BJ (cell line): ENCODE results near the gene FBXO34. TPM values are rescaled to one million over a fixed set of nuclear protein-coding genes. Genes with fewer than 3 reads are reported as not detected.

ENCODE experiments used
- CTCF ChIA-PET: fragments of 350-600 bp; formaldehyde crosslinking; extraction: SDS; loops from one replicate; lab custom pipeline; 2021; ENCODE audit warnings: antibody characterized with exemption, inconsistent platforms; lab: Yijun Ruan, JAX
- POLR2A ChIA-PET: fragments of 300-600 bp; sonication (Branson Sonifier 250); formaldehyde crosslinking; extraction: SDS; loops from one replicate; lab custom pipeline; 2021; ENCODE audit warnings: antibody characterized with exemption; lab: Charles Lee
- DNase-seq: peaks from one replicate; pipeline ENCODE4 v3.0.0-alpha.2; 2011; ENCODE audit warnings: low read depth
- H3K27me3 ChIP-seq: 2 replicates; pipeline ENCODE4 v1.6.0; 2011; ENCODE audit warnings: low read length; ENCODE audit not compliant: control insufficient read depth, insufficient read depth
- H3K36me3 ChIP-seq: 2 replicates; pipeline ENCODE4 v1.5.1; 2011; ENCODE audit warnings: low read length; ENCODE audit not compliant: control insufficient read depth, insufficient read depth
- H3K4me3 ChIP-seq: 2 replicates; pipeline ENCODE4 v1.5.1; 2011; ENCODE audit warnings: low read depth, mild to moderate bottlenecking, control low read depth, low read length
- CTCF ChIP-seq: IDR thresholded peaks from 2 replicates; pipeline ENCODE4 v1.5.1; 2011; ENCODE audit warnings: low read depth, mild to moderate bottlenecking, control low read depth, inconsistent platforms, low read length, moderate library complexity; ENCODE audit not compliant: insufficient read depth
- polyA plus RNA-seq: library from polyadenylated mRNA; depleted of rRNA; stranded (reverse); fragments of >200 nt; gene quantifications from 2 replicates; pipeline ENCODE4 v1.2.3, GENCODE V29; 2011

FBXO34 gene
- polyA plus RNA-seq, 1 experiment, result 15.0 TPM

- ChIA-PET CTCF (no interaction called here), POLR2A (no interaction called here)
- no peak for DNase-seq
- Histone ChIP-seq H3K36me3 (no peaks in the 10 kb centered on the region; the same call in 1 of the 2 replicates), H3K4me3 (no peak overlapping the region), H3K27me3 (no peaks in the 10 kb centered on the region)
- TF ChIP-seq CTCF, result no peak
Measured at GRCh38 chr14:55288439-55288838, 17.2 kb downstream of the FBXO34 start.

- ChIA-PET CTCF (interaction anchor here (0.7 kb wide), 1 partner anchor 21 kb away, joined by 3 read pairs; no protein-coding TSS in a partner anchor), POLR2A (no interaction called here)
- Histone ChIP-seq H3K36me3 (no peaks in the 10 kb centered on the region; the same call in 1 of the 2 replicates), H3K27me3 (no peaks in the 10 kb centered on the region), H3K4me3 (no peak overlapping the region)
- no peak for DNase-seq
- TF ChIP-seq CTCF, result no peak
Measured at GRCh38 chr14:55291480-55292081, 20.4 kb downstream of the FBXO34 start.

GRCh38 chr14:55294603-55295002 lies 23.4 kb downstream of the FBXO34 start:
- H3K4me3 ChIP-seq, result no peak overlapping the region
- no peaks in the 10 kb centered on the region for H3K27me3 ChIP-seq
- no peak for DNase-seq
- ChIA-PET CTCF (interaction anchor here (0.7 to 1.2 kb wide), 2 partner anchors 10 kb away, joined by 3 read pairs; no protein-coding TSS in a partner anchor), POLR2A (no interaction called here)
- no peaks in the 10 kb centered on the region for H3K36me3 ChIP-seq
- TF ChIP-seq CTCF, result no peak

- Histone ChIP-seq H3K36me3 (no peaks in the 10 kb centered on the region), H3K27me3 (no peaks in the 10 kb centered on the region), H3K4me3 (no peak overlapping the region)
- ChIA-PET CTCF (interaction anchor here (0.6 to 0.7 kb wide), 2 partner anchors 35 to 1026 kb away, joined by 3 to 6 read pairs; no protein-coding TSS in a partner anchor), POLR2A (no interaction called here)
- DNase-seq, result no peak
- no peak for TF ChIP-seq CTCF
Measured at GRCh38 chr14:55297611-55298499, 26.6 kb downstream of the FBXO34 start.

- no peak overlapping the region for H3K4me3 ChIP-seq
- POLR2A ChIA-PET, result no interaction called here
- CTCF ChIA-PET, result no interaction called here
- H3K36me3 ChIP-seq, result no peaks in the 10 kb centered on the region
- TF ChIP-seq CTCF, result no peak
- DNase-seq, result no peak
- no peaks in the 10 kb centered on the region for H3K27me3 ChIP-seq
Measured at GRCh38 chr14:55298500-55298822, 27.2 kb downstream of the FBXO34 start.
